Right forelimb (tissue), 1 donor: Measurements from ENCODE around the gene SHPK.

Source experiments
- DNase-seq: peaks from one replicate; pipeline ENCODE4 v3.0.0-alpha.2; 2018

The SHPK gene

GRCh38 chr17:3626831-3627768 is 8.9 kb downstream of the SHPK start:
- DNase-seq = no peak

- no peak for DNase-seq
These were observed 13.0 kb downstream of the SHPK start for GRCh38 chr17:3622977-3623594.

DNA sequence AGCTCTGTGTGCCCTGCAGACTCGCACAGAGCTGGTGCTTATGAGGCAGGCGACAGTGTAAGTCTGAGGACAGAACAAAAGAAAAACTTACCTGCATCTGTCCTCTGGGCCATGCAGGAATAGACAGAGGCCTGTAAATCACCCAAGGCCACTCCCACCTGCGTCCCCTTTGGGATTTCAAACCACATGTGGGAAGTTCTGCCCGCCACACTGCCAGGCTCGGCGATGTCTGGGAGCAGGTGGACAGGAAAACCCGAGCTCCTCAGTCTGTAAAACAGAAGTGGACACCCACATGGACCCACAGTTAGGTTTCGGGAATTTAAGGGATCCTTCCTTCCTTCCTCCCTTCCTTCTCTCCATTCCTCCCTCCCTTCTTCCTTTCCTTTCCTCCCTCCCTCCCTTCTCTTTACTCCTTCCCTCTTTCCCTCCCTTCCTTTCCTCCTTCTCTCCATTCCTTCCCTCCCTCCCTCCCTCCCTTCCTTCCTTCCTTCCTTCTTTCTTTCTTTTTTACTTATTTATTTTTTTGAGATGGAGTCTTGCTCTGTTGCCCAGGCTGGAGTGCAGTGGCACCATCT is 14.8 kb downstream of the SHPK start:
- no peak for DNase-seq

DNA sequence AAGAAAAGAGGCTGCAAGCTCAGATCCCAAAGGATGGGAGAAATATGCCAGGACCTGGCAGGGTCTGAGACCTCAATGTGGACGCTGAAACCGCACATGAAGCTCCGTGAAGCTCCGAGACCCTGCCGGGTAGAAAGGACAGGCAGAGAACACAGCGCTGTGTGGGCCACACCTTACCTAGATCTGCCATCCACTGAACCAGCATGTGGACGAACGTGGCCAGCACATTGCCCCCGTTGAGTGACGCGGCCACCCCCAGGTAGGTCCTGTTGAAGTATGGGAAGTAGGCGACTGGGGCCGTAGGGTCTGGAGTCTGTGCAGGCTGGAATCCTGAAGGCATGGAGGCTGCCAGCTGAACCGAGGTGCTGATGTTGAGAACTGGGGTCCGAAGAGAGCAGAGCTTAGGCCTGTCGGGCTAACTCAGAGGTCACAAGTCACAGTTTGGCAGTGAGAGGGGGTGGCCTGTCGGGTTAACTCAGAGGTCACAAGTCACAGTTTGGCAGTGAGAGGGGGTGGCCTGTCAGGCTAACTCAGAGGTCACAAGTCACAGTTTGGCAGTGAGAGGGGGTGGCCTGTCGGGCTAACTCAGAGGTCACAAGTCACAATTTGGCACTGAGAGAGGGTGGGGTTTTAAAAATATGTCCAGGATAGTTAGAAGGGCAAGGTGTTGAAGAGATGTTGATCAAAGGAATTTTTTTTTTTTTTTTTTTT is 20.7 kb downstream of the SHPK start:
- no peak for DNase-seq

- no peak for DNase-seq
These were observed 22.9 kb downstream of the SHPK start for GRCh38 chr17:3613124-3613523.

DNA sequence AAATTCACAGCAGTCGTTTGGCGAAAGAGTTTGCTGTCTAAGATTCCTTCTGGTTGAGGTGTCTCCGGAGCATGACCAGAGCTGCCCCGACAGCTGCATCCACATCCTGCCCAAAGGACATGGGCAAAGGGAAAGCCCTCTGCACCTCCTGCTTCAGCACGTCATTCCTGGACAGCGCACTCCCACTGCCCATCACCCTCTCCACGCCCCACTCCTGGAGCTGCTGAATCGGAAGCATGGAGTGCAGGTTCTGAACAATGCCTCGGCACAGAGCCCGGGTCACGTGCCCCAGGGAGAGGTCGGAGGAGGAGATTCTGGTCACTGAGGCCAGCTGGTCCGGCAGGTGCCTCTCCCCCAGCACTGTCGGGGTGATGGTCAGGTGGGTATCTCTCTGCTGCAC is 25.5 kb downstream of the SHPK start:
- no peak for DNase-seq

GRCh38 chr17:3609689-3610088 is 26.4 kb downstream of the SHPK start:
- no peak for DNase-seq

DNA sequence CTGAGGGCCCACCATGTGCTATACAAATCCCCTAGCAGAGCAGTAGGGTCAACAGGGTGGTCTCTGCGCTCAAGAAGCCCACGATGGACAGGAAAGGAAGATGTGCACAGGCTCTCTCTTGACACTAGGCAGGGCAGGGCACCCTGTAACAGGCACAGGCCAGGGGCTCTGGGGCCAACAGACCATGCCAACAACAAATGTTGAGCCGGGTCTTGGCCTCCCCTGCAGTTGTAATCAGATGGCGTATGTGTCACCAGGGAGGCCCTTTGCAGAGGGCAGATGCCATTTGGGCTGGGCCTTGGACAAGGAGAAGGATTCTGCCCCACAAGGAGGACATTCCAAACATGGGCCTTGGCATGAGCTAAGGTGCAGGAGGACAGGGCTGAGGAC is 32.2 kb downstream of the SHPK start:
- no peak for DNase-seq

- no peak for DNase-seq
These were observed 32.8 kb downstream of the SHPK start for GRCh38 chr17:3603119-3603869.

DNA sequence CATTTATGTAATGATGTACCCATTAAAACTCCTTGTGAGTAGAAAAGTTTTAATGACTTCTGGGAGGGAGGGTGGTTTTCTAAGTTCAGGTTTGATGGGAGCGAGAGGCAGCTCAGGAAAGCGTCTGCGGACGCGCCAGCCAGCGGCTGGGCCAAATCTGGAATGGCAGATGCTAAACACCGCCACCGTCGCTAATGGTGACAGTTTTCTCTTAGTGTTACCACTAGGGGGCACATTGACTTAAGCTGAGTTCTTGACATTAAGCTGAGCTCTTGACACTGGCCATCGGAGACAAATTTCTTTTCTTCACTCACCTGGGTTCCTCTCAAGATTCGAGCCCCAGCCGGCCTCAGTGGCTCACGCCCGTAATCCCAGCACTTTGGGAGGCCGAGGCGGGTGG is 33.6 kb downstream of the SHPK start:
- no peak for DNase-seq

GRCh38 chr17:3600529-3601205 is 35.4 kb downstream of the SHPK start:
- DNase-seq = no peak

- DNase-seq = no peak
These were observed 38.0 kb downstream of the SHPK start for GRCh38 chr17:3598078-3598477.

- no peak for DNase-seq
These were observed 39.1 kb downstream of the SHPK start for GRCh38 chr17:3596804-3597464.

DNA sequence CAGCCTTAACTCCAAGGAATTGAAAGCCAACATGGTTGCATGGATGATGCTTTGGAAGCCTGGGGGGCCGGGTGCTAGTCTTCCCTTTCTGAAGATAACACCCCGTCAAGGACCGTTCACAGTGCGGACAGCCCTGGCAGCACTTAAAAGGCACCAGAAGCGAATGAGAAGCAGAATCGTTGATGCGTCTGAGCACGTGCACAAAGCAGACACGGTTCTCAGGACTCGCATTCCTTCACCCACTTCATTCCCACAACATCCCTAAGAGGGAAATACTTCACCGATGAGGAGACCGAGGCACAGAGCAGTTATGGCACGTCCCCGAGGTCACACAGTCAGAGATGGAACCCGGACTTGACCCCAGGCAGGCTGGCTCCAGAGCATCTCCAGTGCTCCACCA is 41.1 kb downstream of the SHPK start:
- no peak for DNase-seq

GRCh38 chr17:3594051-3594800 is 41.8 kb downstream of the SHPK start:
- DNase-seq = peak; percentile 66

GRCh38 chr17:3593384-3593783 is 42.7 kb downstream of the SHPK start:
- no peak for DNase-seq

DNA sequence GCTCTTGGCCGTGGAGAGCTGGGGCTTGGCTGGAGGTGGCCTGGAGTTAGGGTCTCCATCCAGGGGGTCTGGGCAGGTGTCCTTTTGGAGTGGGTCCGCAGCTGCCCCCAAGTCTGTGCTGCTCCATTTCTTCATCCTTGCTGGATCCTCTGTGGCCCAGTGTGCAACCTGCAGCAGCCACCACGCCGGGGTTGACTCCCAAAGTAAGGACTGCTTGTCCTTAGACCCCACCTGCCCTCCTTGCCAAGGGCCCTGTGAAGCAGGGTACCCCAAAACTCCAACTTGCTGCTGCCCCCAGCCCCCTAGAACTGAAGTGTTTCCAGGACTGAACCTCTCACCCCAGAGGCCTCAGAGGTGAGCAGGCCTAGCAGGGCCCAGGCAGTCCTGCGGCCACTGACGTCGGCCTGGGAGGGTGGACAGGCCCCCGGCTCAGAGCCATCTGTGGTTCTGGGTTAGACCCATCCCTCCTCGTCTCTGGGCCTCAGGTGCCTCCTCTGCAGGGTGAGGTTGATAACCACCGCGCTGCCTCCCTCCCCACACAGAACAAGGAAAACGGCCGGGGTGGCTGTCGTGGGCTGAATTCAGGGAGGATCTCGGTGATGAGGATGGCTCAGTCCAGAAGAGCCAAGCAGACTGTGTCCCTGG is 43.7 kb downstream of the SHPK start:
- no peak for DNase-seq

DNA sequence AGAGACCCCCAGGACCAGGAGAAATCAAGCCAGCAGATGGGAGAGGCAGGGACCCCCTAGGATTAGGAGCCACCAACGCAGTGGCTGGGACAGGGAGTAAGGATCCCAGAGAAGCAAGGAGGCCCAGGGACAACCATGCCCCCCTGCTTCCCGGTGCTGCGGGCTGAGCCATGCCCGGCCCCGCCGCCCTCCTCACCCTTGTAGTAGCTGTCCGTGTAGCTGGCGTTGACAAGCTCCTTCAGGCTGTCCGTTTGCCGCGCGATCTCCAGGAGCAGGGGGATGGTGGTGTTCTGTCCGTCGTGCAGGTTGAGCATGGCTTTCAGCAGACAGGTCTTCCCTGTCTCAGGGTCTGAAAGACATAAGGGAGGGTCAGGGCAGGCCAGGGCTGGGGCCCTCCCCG is 45.3 kb downstream of the SHPK start:
- no peak for DNase-seq

DNA sequence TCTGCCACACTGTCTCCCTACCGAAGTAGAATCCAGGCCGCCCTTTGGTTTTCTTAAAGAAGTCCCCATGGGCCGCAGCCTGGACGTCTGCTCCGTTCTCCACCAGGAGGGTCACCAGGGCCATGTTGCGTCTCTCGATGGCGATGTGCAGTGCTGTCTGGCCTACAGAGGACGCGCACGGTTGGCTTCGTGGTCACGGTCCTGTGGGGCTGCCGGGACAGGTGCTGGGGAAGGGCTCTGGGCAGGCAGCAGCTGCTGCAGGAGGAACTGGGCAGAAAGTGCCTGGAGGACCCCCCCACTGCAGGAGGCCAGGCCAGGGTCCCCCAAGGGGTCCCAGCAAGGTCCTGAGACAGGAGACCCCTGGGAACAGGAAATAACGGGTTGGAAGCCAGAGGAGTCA is 45.8 kb downstream of the SHPK start:
- no peak for DNase-seq

DNA sequence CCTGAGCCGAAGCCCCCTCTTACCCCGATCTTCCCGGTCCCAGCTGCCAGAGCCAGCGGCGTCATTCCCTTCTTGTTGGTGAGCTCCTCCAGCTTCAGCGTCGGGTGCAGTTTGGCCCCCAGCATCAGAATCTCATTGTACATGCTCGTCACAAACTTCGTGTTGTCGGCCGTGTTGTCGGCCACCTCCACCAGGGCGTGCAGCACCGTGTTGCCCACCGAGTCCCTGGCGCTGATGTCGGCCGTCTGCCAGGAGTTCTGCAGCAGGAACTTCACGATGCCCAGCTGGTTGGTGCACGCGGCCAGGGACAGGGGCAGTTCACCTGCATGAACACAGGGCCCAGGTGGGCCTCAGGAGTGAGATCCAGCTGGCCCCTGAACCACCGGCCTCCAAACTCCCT is 46.3 kb downstream of the SHPK start:
- DNase-seq = no peak
